GM13977 (cell line): Measurements from ENCODE around the gene LUZP2.

ENCODE experiments used
- DNase-seq: peaks from one replicate; pipeline ENCODE4 v3.0.0; 2012; ENCODE audit warnings: low spot score
- CTCF ChIP-seq: IDR thresholded peaks from 2 replicates; pipeline ENCODE4 v1.5.1; 2012; ENCODE audit warnings: mild to moderate bottlenecking, control low read depth; ENCODE audit not compliant: insufficient read depth; ENCODE audit errors: extremely low read depth, missing control alignments
- in situ Hi-C: fragments of 300-500 bp; cut with MboI; formaldehyde crosslinking; loops from one replicate; pipeline ENCODE4 v1.12.0; 2022; ENCODE audit warnings: low sequenced_read_pairs, low pct_unique_long_range_greater_than_20kb, mixed read lengths, inconsistent platforms; ENCODE audit not compliant: unreplicated experiment

The LUZP2 gene

DNA sequence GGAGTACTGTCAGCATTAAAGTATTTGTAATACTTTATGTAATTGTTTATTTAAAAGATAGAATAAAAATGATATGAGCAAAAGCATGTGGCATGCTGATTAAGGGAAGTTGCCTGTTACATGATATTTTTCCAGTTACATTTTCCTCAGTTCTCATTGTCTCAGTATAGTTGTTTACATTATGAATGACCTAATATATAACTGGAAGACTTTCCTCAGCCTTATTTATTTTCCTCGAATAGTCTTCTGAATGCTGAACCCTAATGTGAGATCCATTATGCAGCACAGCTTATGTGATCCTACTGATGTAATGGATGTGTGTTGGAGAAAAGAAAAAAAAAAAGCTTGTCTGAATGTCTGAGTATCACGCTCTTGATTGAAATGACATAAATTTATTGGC, 95.5 kb downstream of the LUZP2 start:
- in situ Hi-C loops = no loop called here
- no peak for TF ChIP-seq CTCF
- no peak for DNase-seq

GRCh38 chr11:24593332-24593731, 96.5 kb downstream of the LUZP2 start:
- in situ Hi-C loops = no loop called here
- no peak for TF ChIP-seq CTCF
- DNase-seq = no peak

GRCh38 chr11:24594401-24594800, 97.5 kb downstream of the LUZP2 start:
- in situ Hi-C loops = no loop called here
- TF ChIP-seq CTCF = no peak
- DNase-seq = no peak

- in situ Hi-C loops = no loop called here
- no peak for TF ChIP-seq CTCF
- DNase-seq = no peak
Observed at GRCh38 chr11:24598641-24599040, 101.8 kb downstream of the LUZP2 start.

- in situ Hi-C loops = no loop called here
- TF ChIP-seq CTCF = no peak
- no peak for DNase-seq
Observed at GRCh38 chr11:24609192-24610119, 112.6 kb downstream of the LUZP2 start.

DNA sequence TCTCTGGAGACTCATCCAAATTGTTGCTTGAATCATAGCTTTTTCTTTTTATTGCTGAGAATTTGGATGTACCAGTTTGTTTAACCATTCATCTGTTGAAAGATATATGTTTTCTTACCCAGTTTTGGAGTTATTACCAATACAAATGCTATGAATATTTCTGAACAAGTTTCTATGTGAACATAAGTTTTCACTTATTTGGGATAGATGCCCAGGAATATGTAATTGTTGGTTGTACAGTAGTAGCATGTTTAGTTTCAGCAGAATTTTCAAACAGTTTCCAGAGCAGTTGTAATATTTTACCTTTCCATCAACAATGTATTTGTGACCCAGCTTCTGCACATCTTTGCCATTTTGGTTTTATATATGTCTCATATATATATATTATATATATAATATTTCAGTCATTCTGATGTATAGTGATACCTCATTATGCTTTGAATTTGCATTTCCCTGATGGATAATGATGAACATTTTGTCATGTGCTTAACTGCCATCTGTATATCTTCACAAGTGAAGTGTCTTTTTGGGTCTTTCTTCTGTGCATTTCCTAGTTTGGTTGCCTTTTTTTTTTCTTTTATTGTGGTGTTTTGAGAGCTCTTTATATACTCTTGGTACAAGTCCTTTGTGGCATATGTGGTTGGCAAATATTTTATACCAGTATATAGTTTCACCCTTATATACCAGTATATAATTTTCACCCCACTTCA, 118.8 kb downstream of the LUZP2 start:
- DNase-seq = no peak
- in situ Hi-C loops = no loop called here
- no peak for TF ChIP-seq CTCF
